Chondrocyte (in vitro differentiated cells): ENCODE data around the gene ZFYVE1. TPM values are rescaled to one million over a fixed set of nuclear protein-coding genes. Genes with fewer than 3 reads are reported as not detected.

Experiments used
- DNase-seq: peaks from one replicate; pipeline ENCODE4 v3.0.0; 2021; ENCODE audit warnings: mixed read lengths, low spot score
- H3K27ac Mint-ChIP-seq: one replicate; pipeline ENCODE4 v1.8.0; 2021; ENCODE audit warnings: mild to moderate bottlenecking, moderate library complexity, mixed read lengths; ENCODE audit not compliant: unreplicated experiment
- H3K27me3 Mint-ChIP-seq: 2 replicates; pipeline ENCODE4 v1.8.0; 2021; ENCODE audit warnings: low read depth, mixed read lengths
- H3K36me3 Mint-ChIP-seq: 2 replicates; pipeline ENCODE4 v1.8.0; 2021; ENCODE audit warnings: low read depth, mixed read lengths
- H3K4me1 Mint-ChIP-seq: 2 replicates; pipeline ENCODE4 v1.8.0; 2021; ENCODE audit warnings: low read depth, mild to moderate bottlenecking, mixed read lengths
- H3K4me3 Mint-ChIP-seq: one replicate; pipeline ENCODE4 v1.8.0; 2021; ENCODE audit warnings: mild to moderate bottlenecking, moderate library complexity, mixed read lengths; ENCODE audit not compliant: unreplicated experiment
- H3K9me3 Mint-ChIP-seq: 2 replicates; pipeline ENCODE4 v1.8.0; 2021; ENCODE audit warnings: low read depth, mixed read lengths
- total RNA-seq: library from RNA; stranded (reverse); gene quantifications from 3 replicates; pipeline ENCODE4 v1.2.1, GENCODE V29; 2021
- TF ChIP-seq, protein P1 (sequence below): fragments of 200-600 bp; sonication (generic); IDR thresholded peaks from 2 replicates; pipeline ENCODE4 v1.5.0; 2021; ENCODE audit warnings: antibody characterized with exemption, mild to moderate bottlenecking, moderate library complexity

The ZFYVE1 gene
- total RNA-seq, 1 donor from 2014 or later, result 26.4 TPM

DNA sequence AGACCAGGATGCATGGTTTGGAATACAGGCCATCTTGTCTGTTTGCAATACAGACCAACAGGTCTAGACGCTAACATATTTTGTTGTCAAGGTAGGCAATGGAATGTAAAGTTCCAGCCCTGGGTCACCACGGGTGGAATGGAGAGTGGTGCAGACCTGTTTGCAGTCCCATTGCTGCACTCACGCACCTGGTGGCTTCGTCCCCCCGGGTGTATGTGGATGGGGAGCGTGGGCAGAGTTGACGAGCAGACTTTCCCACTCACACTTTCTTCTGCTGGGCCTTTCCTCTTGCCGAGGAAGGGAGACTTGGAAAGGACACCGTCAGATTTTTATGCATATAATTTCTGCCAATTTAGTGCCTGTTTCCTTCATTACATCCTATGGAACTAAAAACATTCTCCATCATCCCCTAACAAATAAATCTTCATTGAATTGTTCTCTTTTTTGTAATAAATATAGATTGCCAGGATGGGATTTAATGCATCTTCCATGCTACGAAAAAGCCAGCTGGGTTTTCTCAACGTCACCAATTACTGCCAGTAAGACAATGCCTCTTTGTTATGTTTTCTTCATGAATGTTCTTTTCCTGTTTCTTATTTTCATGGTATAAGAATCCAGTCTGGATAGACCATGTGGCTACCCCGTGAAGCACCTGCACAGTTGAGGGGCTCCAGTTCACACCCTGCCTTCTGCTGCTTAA lies 85.5 kb downstream of the ZFYVE1 start:
- no peak overlapping the region for H3K27ac Mint-ChIP-seq
- no peaks in the 10 kb centered on the region for H3K27me3 Mint-ChIP-seq
- DNase-seq, result peak; percentile 55
- H3K4me3 Mint-ChIP-seq, result no peak overlapping the region
- peaks cover 28% of the 10 kb centered on the region for H3K36me3 Mint-ChIP-seq
- TF ChIP-seq, protein P1, sequence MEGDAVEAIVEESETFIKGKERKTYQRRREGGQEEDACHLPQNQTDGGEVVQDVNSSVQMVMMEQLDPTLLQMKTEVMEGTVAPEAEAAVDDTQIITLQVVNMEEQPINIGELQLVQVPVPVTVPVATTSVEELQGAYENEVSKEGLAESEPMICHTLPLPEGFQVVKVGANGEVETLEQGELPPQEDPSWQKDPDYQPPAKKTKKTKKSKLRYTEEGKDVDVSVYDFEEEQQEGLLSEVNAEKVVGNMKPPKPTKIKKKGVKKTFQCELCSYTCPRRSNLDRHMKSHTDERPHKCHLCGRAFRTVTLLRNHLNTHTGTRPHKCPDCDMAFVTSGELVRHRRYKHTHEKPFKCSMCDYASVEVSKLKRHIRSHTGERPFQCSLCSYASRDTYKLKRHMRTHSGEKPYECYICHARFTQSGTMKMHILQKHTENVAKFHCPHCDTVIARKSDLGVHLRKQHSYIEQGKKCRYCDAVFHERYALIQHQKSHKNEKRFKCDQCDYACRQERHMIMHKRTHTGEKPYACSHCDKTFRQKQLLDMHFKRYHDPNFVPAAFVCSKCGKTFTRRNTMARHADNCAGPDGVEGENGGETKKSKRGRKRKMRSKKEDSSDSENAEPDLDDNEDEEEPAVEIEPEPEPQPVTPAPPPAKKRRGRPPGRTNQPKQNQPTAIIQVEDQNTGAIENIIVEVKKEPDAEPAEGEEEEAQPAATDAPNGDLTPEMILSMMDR, result no peak
- no peaks in the 10 kb centered on the region for H3K9me3 Mint-ChIP-seq
- H3K4me1 Mint-ChIP-seq, result no peaks in the 10 kb centered on the region

DNA sequence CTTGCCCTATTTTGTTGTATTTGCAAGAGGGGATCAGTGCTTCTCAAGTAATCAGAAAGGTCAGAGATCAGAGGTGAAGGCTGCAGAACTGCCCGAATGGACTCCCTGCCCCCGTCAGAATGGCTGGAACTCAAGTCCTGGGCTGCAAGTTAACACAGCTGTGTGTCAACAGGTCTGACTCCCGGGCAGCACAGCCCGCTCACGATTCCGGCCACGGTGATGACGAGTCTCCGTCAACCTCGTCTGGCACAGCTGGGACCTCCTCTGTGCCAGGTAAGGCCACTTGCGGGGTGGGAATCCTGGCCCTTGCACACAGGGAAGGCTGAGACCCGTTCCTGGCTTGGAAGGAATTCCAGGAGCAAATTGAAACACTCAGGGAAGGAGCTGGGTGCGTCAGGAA lies 87.3 kb downstream of the ZFYVE1 start:
- no peaks in the 10 kb centered on the region for H3K4me1 Mint-ChIP-seq
- no peak overlapping the region for H3K27ac Mint-ChIP-seq
- no peaks in the 10 kb centered on the region for H3K9me3 Mint-ChIP-seq
- peak; percentile 84 for DNase-seq
- TF ChIP-seq, protein P1, result no peak
- H3K27me3 Mint-ChIP-seq, result no peaks in the 10 kb centered on the region
- H3K36me3 Mint-ChIP-seq, result peaks cover 26% of the 10 kb centered on the region
- no peak overlapping the region for H3K4me3 Mint-ChIP-seq

DNA sequence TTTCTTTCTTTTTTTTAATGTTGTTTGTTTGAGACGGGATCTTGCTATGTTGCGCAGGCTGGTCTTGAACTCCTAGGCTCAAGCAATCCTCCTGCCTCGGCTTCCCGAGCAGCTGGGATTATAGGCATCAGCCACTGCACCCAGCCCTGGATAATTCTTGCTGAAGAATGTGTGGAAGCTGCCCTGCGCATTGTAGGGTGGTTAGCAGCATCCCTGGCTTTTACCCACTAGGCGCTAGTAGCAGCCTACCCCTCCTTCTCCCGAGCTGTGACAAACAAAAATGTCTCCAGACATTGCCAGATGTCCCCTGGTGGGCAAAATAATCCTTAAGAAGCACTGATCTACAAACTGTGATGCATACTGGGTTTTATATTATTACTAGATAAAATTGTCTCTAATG lies 94.0 kb downstream of the ZFYVE1 start:
- TF ChIP-seq, protein P1, result no peak
- Mint-ChIP-seq H3K27ac (no peak overlapping the region), H3K4me3 (no peak overlapping the region), H3K9me3 (no peaks in the 10 kb centered on the region), H3K27me3 (no peaks in the 10 kb centered on the region), H3K4me1 (no peaks in the 10 kb centered on the region), H3K36me3 (peaks cover under 1% of the 10 kb centered on the region)
- DNase-seq, result no peak

DNA sequence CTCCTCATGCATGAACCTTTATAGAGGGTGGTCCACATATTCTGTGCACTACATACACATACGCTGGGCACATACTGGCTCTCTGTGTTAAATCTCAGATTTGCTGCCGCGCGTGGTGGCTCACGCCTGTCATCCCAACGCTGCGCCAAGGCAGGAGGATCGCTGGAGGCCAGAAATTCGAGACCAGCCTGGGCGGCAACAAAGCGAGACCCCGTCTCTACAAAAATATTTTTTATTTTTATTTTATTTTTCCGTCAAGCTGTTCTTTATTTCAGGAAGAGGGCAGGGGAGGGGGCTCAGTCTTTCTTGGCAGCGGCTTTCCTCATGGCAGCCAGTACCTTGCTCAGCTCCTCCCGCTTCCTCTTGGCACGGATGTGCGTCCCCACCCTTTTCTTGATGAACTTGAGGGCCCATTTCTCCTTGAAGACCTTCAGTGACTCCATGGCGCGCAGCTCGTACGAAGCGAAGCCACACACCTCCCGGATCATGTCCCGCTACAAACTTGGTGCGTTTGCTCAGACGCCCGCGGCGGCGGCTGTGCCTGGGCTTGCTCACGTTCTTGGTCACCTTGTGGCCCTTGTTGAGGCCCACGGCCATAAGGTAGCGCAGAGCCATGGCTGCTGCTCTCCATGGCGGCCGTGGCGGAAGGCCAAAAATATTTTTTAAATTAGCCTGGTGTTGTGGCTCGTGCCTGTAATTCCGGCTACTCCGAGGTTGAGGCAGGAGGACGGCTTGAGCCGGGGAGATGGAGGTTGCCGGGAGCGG lies 97.4 kb downstream of the ZFYVE1 start:
- no peaks in the 10 kb centered on the region for H3K9me3 Mint-ChIP-seq
- TF ChIP-seq, protein P1, result no peak
- H3K4me3 Mint-ChIP-seq, result no peak overlapping the region
- no peak for DNase-seq
- no peaks in the 10 kb centered on the region for H3K27me3 Mint-ChIP-seq
- H3K27ac Mint-ChIP-seq, result no peak overlapping the region
- no peaks in the 10 kb centered on the region for H3K36me3 Mint-ChIP-seq
- peaks cover 14% of the 10 kb centered on the region for H3K4me1 Mint-ChIP-seq

DNA sequence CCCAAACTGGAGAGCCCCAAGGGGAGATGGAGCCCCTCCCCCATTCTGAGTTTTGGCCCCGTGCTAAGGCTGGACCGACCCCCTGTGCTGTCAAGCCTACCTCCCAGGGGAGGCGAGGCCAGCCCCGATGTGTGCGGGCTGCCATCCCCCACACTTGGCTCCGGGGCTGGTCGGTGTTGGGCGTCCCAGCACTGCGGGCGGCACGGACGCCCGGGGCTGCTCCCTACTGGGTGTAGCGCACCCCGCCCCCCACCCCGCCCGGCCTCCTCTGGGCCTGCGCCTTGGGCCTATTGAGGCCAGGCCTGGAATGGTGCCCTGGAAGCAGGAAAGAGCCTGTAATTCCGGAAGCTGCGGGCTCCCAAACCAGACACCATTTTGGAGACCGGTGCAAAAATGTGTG lies 98.0 kb downstream of the ZFYVE1 start:
- Mint-ChIP-seq H3K4me1 (peaks cover 17% of the 10 kb centered on the region), H3K9me3 (no peaks in the 10 kb centered on the region), H3K27me3 (no peaks in the 10 kb centered on the region), H3K36me3 (no peaks in the 10 kb centered on the region), H3K4me3 (no peak overlapping the region), H3K27ac (no peak overlapping the region)
- TF ChIP-seq, protein P1, result no peak
- DNase-seq, result no peak
